Uterus (tissue), 4 donors: ENCODE results near the gene TSGA10IP. TPM values are rescaled to one million over a fixed set of nuclear protein-coding genes. Genes with fewer than 3 reads are reported as not detected.

Source experiments
- DNase-seq, 2 donors: peaks; one replicate each; pipeline ENCODE4 v3.0.0-alpha.2; 2019 to 2020
- H3K27ac ChIP-seq, 2 donors: fragments of 200-600 bp; sonication (generic); 1 replicate in 1 of 2; 2 replicates in 1 of 2; pipeline ENCODE4 v1.5.1; 2016 to 2018
- H3K27me3 ChIP-seq, 2 donors: fragments of 200-600 bp; sonication (generic); one replicate each; pipeline ENCODE4 v1.5.1; 2018 to 2019; ENCODE audit warnings: control low read depth in 1 of 2
- H3K36me3 ChIP-seq, 2 donors: fragments of 200-600 bp; sonication (generic); one replicate each; pipeline ENCODE4 v1.5.1; 2019; ENCODE audit warnings: control low read depth in 1 of 2
- H3K4me1 ChIP-seq, 2 donors: fragments of 200-600 bp; sonication (generic); one replicate each; pipeline ENCODE4 v1.5.1; 2018 to 2019; ENCODE audit warnings: control low read depth in 1 of 2
- H3K4me3 ChIP-seq, 2 donors: fragments of 200-600 bp; sonication (generic); 1 replicate in 1 of 2; 2 replicates in 1 of 2; pipeline ENCODE4 v1.5.1; 2018 to 2019; ENCODE audit warnings: mild to moderate bottlenecking in 1 of 2
- H3K9me3 ChIP-seq, 2 donors: fragments of 200-600 bp; sonication (generic); one replicate each; pipeline ENCODE4 v1.5.1; 2019; ENCODE audit warnings: control low read depth in 1 of 2
- CTCF ChIP-seq, 4 experiments: fragments of 200-600 bp in 2 of 4; fragments of 450-650 bp in 2 of 4; sonication (generic) in 2 of 4; IDR thresholded peaks; one replicate each; pipeline ENCODE4 v1.5.1; 2016 to 2019; ENCODE audit warnings: antibody characterized with exemption in 4 of 4, mild to moderate bottlenecking in 2 of 4, moderate library complexity in 1 of 4
- POLR2A ChIP-seq, 2 donors: fragments of 450-650 bp; IDR thresholded peaks; one replicate each; pipeline ENCODE4 v1.6.1; 2016; ENCODE audit warnings: antibody characterized with exemption in 2 of 2, mild to moderate bottlenecking in 1 of 2, moderate library complexity in 1 of 2
- intact Hi-C: fragments of 100-400 bp; cut with DNase I; formaldehyde crosslinking; loops from one replicate; pipeline ENCODE4 v1.15.1; 2023; ENCODE audit warnings: low total_unique reads
- total RNA-seq, 4 donors: library from RNA; depleted of rRNA in 3 of 4; stranded (reverse); fragments of >200 nt in 3 of 4; gene quantifications; one replicate each; pipeline versions ENCODE4 v1.1.0 to v1.2.4, GENCODE V29; 2014 to 2023
- donor health status: DM: yes; HTN: yes; CAD: no.

The TSGA10IP gene
- total RNA-seq, 4 donors from 2014 or later = not detected

GRCh38 chr11:65975771-65976170 lies 30.5 kb downstream of the TSGA10IP start:
- Histone ChIP-seq H3K36me3 (no peaks in the 10 kb centered on the region), H3K27me3 (no peaks in the 10 kb centered on the region), H3K4me1 (no peaks in the 10 kb centered on the region), H3K9me3 (no peaks in the 10 kb centered on the region), H3K27ac (no peak overlapping the region), H3K4me3 (no peak overlapping the region)
- DNase-seq = no peak
- TF ChIP-seq CTCF (IDR thresholded peaks at IDR 0.05) (no peak), POLR2A (IDR thresholded peaks at IDR 0.05) (no peak)
- intact Hi-C loops = no loop called here

- Histone ChIP-seq H3K27ac (no peak overlapping the region), H3K4me1 (no peaks in the 10 kb centered on the region), H3K36me3 (no peaks in the 10 kb centered on the region), H3K4me3 (no peak overlapping the region), H3K9me3 (no peaks in the 10 kb centered on the region), H3K27me3 (no peaks in the 10 kb centered on the region)
- DNase-seq = no peak
- TF ChIP-seq CTCF (IDR thresholded peaks at IDR 0.05) = no peak
- TF ChIP-seq POLR2A (IDR thresholded peaks at IDR 0.05) = no peak
- intact Hi-C loops = no loop called here
Observed at GRCh38 chr11:65976216-65977176, 31.2 kb downstream of the TSGA10IP start.

GRCh38 chr11:65977621-65978390 lies 32.5 kb downstream of the TSGA10IP start:
- no peaks in the 10 kb centered on the region for H3K36me3 ChIP-seq
- no peaks in the 10 kb centered on the region for H3K4me1 ChIP-seq
- H3K9me3 ChIP-seq = no peaks in the 10 kb centered on the region
- no peak overlapping the region for H3K27ac ChIP-seq
- TF ChIP-seq POLR2A (IDR thresholded peaks at IDR 0.05) (no peak), CTCF (IDR thresholded peaks at IDR 0.05) (no peak)
- H3K4me3 ChIP-seq = no peak overlapping the region
- H3K27me3 ChIP-seq = no peaks in the 10 kb centered on the region
- intact Hi-C loops = no loop called here
- no peak for DNase-seq

- Histone ChIP-seq H3K4me1 (no peaks in the 10 kb centered on the region), H3K4me3 (no peak overlapping the region), H3K27me3 (no peaks in the 10 kb centered on the region), H3K9me3 (no peaks in the 10 kb centered on the region), H3K27ac (no peak overlapping the region), H3K36me3 (no peaks in the 10 kb centered on the region)
- TF ChIP-seq POLR2A (IDR thresholded peaks at IDR 0.05) (no peak), CTCF (IDR thresholded peaks at IDR 0.05) (no peak)
- DNase-seq = no peak
- intact Hi-C loops = no loop called here
Observed at GRCh38 chr11:65978391-65979238, 33.3 kb downstream of the TSGA10IP start.
